GM21619 (cell line): ENCODE results near the gene F2RL1.
"Not testable (repeated sequence)": the region's sequence is repeated elsewhere in the genome, so short reads cannot be mapped to it uniquely, and the experiment has no call there.

ENCODE experiments used
- ATAC-seq: cut with Tn5 transposase; IDR thresholded peaks from one replicate; pipeline ENCODE4 v1.9.1; 2021; ENCODE audit not compliant: unreplicated experiment

Gene F2RL1

DNA sequence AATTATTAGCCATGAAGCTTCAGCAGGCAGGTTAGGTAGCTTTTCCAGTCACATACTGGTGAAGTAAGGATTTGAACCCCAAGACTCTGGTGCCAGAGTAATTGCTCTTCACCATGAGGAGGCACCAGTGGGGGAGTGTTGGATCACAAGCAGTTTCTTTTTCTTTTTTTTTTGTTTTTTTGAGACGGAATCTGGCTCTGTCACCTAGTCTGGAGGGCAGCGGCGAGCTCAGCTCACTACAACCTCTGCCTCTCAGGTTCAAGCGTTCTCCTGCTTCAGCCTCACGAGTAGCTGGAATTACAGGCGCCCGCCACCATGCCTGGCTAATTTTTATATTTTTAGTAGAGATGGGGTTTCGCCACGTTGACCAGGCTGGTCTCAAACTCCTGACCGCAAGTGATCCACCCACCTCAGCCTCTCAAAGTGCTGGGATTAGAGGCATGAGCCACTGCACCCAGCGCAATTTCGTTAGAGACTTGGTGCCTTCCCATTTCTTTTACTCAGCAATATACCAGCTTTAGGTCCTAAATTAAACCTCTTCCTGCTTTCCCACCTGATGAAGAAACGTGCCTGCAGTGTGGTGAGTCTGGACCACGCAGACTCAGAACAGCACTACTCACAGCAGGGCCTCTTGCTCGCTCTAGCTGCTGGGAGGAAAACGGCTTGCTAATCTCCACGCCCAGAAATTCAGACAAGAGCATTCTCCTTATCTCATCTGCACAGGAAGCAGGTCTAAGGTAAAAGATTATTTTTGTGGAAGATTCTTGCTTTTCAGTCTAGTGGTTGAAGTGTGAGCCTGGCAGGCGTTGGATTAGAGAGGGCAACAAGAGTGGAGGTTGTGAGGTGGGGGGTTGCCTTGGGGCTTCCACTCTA lies 30.8 kb downstream of the F2RL1 start, which contains the start of gene S100Z:
Gene S100Z (plus strand): TSS at position 596 of the 873 bp plus-strand sequence. CDS start 25,346 bp downstream, outside the sequence.
- ATAC-seq, result no peak

DNA sequence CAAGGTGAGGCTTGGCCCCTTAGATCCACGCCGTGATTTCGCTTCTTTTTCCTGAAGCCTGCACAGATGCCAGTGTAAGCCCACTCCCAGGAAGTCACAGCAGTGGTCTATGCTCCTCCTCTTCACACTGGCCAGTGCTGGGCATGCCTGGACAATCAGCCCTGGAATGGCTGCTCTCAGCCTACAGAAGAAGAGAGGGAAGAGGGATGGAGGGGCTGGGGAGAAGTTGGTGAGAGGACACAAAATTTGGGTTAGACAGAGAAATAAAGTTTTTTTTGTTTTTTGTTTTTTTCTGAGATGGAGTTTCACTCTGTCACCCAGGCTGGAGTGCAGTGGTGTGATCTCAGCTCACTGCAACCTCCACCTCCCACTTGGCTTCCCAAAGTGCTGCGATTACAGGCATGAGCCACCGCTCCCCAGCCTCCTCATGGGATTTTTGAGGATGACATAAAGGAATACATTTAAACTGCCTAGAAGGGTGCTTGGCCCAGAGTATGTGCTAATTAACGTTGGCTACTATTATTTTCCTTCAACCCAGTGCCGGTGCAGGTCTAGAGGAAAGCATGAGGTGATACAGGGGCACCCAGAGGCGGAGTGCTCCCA lies 31.8 kb downstream of the F2RL1 start:
- ATAC-seq, result no peak

DNA sequence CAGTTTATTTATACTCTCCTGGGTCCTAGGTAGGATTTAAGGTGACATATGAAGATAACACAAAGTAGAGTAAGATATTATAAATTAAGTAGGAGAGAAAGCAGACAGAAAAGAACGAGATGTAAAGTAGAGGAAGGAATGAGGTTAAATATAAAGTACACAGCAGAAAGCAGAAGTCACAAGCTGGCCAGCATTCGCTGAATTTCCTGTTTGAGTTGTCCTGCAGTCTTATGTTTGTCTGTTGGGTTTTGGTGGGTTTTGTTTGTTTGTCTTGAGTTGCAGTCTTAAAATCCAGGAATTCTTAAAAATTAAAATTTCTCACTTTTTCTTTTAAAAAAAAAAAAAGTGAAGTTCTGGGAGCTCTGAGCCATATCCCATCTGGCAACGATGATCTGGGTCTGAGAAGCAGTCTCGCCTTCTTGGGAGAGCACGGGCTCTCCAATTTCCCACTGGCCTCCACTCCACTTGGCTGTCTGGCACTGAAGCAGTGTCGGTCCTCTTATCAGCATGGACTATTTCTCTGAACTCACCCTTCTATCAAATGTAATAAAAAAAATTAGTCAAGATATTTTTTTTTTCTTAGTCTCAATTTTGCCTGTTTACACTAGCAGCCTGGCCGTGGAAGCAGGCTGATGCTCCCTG lies 33.0 kb downstream of the F2RL1 start:
- ATAC-seq, result no peak

DNA sequence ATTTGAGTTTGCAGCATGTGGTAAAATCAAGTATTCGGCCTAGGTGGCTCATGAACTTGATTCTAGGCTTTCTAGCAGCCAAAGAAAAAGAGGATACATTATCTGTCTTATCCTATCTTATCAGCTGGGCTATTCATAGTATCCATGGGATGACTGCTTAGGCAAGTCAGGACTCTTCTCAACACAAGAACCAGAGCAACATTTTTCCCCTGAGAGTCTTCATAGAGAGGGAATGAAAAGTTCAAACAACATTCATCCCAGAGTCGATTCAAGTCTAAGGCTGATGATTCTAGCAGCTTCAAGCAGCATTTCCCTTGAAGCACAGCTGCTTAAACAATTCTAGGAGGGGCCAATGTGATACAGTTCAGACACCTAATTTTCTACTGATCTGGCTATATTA lies 33.9 kb downstream of the F2RL1 start:
- ATAC-seq, result no peak

DNA sequence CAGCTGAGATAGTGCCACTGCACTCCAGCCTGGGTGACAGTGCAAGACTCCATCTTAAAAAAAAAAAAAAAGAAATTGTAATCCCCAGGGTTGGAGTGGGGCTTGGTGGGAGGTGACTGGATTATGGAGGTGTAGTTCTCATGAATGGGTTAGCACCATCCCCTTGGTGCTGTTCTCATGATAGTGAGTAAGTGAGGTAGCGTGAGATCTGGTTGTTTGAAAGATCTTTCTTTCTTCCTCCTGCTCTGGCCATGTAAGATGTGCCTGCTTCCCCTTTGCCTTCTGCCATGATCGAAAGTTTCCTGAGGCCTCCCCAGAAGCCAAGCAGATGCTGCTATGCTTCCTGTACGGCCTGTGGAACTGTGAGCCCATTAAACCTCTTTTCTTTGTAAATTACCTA lies 34.9 kb downstream of the F2RL1 start:
- not testable (repeated sequence) for ATAC-seq

DNA sequence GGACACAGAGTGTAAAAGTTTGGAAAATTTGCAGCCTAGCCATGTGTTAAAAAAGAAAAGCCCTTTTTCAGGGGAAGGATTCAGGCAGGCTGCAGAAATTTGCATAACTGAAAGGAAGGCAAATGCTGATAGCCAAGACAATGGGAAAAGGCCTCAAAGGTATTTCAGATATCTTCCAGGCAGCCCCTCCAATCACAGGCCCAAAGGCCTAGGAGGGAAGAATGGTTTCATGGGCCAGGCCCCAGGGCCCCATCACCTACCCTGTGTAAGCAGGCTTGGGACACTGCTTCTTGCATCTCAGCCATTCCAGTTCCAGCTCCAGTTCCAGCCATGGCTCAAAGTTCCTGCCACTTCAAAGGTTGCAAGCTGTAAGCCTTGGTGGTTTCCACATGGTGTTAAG lies 35.8 kb downstream of the F2RL1 start:
- no peak for ATAC-seq

DNA sequence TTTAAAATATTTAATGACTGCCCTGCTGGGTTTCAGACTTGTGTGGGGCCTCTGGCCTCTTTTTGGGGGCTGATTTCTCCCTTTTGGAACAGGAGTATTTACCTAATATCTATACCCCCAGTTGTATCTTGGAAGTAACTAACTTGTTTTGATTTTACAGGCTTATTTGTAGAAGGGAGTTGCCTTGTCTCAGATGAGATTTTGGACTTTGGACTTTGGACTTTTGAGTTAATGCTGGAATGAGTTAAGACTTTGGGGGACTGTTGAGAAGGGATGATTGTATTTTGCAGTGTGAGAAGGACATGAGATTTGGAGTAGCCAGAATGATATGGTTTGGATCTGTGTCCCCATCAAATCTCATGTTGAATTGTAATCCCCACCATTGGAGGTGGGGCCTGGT lies 36.7 kb downstream of the F2RL1 start:
- not testable (repeated sequence) for ATAC-seq

DNA sequence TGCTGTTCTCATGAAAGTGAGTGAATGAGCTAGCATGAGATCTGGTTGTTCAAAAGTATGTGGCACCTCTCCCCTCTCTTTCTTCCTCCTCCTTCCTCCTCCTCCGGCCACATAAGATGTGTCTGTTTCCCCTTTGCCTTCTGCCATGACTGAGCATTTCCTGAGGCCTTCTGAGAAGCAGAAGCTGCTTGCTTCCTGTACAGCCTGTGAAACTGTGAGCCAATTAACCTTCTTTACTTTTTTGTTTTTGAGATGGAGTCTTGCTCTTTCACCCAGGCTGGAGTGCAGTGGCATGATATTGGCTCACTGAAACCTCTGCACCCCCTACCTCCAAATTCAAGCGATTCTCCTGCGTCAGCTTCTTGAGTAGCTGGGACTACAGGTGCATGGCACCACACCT lies 37.1 kb downstream of the F2RL1 start:
- ATAC-seq, result no peak

DNA sequence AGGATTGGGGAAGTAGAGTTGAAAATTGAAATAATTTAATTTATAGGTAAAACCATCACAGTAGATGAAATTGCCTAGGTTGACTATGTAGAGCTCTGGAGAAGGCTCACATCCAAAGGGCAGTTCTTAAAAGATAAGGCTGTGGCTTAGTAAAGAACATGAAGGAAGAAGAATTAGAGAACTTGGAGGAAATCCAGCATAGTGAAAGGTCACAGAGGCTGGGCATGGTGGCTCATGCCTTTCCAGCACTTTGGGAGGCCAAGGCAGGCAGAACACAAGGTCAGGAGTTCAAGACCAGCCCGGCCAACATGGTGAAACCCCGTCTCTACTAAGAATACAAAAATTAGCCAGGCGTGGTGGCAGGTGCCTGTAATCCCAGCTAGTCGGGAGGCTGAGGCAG lies 38.0 kb downstream of the F2RL1 start:
- not testable (repeated sequence) for ATAC-seq

DNA sequence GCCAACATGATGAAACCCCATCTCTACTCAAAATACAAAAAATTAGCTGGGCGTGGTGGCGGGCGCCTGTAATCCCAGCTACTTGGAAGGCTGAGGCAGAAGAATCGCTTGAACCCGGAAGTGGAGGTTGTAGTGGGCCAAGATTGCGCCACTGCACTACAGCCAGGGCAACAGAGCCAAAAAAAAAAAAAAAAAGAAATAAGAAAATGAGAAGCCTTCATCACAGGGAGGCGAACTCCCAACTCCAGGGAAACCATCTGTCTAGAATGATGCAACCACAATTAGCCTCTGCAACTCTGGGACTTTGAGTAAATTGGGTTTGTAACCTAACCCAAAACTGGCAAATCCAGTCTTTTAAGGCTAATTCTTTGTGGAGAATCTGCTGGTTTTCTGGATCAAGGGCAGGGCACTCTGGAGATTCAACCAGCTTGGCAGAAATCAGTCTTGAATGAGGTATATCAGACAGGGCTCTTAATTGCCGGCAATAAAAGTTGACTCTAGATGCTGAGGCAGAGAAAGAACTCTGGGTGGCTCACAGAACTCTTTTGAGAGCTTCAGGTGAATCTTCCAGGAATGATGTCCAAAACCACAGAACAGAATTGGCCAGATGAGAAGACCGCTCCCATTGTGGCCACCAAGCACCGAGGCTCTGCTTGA lies 40.9 kb downstream of the F2RL1 start:
- no peak for ATAC-seq

DNA sequence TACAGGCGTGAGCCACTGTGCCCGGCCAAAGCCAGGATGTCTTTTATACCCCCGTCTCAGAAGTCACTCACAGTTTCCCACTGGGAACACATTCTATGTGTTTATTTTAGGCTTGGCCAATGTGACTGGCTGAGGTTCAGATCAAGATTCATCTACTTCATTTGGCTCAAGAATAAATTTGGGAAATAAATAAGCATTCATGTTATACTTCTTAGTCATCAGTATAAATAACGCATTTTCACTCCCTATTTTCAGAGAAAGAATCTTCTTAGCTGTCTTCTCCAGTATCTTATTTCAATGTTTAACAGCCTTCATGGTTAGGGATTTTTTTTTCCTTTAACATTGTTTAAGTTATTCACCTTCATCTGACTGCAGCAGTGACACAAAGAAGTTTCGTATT lies 42.8 kb downstream of the F2RL1 start:
- no peak for ATAC-seq

DNA sequence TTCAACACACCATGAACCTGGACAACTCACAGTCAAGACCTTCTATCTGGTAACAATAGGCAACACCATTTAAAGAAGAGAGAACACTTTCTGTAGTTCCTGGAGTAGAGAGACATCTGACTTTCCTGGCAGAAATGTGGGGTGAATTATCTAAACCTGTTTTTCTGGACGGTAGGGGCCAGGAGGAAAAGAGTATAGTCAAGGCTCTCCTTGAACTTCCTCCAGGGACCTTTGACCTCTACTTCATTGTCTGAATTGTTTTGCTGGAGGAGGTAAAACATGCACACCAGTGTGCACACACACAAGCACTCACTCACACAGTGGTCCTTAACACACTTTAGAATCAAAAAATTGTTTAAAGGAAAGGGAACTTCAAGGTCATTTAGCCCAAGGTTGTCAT lies 44.2 kb downstream of the F2RL1 start:
- ATAC-seq, result no peak

DNA sequence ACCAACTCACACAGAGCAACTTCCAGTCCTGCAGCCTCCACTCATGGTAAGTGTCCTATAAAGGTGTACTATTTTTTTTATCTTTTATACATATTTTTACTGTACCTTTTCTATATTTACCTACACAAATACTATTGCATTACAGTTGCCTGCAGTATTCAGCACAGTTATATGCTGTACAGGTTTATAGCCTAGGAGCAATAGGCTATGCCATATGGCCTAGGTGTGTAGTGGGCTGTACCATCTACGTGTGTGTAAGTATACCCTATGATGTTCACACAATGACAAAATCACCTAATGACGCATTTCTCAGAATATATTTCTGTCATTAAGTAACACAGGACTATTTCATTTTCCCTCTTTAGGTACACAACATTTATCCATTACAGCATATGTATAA lies 47.7 kb downstream of the F2RL1 start:
- ATAC-seq, result no peak

DNA sequence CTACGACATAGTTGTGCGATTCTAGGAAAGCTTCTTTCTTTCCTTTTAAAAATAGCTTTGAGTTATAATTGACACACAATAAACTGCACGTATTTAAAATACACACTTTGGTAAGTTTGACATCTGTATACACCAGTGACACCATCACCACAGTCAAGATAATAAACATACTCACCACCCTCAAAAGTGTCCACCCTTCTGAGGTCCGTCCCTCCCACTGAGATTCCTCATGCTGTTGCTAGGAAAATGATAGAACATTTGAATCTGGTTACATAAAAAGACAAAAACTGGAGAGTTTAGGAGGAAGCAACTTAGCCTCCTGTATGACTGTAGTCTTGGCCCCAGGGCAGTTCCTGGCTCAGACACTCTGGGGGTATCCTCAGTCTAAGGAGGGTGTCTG lies 48.2 kb downstream of the F2RL1 start:
- no peak for ATAC-seq

DNA sequence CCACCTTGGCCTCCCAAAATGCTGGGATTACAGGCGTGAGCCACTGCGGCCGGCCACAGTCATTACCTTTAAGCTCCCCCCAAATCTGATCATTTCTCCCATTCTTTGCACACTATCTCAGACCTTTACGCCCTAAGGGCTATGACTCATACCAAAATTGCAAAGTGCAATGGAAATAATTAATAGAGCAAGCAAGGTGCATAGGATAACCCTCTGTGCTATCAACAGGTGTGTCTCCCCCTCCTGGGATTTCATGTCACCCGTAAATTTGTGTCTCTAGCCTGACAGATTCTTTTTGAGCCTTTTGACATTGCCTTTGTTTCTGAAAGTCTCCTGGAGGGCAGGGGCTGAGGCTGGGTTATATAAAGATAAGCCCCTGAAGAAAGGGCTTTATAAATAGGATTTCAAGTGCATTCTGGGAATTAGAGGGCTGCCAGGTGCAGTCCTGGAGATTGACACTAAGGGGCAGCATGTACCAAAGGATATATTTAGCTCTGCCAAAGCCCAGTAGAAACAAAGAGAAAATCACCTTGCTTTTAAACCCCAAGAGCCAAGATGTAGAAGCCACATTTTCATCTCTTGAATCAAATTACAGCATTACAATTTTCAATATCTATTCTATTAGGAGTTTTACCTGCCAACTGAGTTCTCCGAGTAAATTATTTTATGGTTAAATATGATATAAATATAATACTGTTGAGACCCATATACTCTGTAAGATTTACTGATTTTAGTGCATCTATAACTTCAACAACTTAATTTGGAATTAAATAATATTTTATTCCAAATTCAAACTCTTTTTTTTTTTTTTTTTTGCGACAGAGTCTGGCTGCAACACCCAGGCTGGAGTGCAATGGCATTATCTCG lies 49.2 kb downstream of the F2RL1 start:
- peak; percentile 47 for ATAC-seq

DNA sequence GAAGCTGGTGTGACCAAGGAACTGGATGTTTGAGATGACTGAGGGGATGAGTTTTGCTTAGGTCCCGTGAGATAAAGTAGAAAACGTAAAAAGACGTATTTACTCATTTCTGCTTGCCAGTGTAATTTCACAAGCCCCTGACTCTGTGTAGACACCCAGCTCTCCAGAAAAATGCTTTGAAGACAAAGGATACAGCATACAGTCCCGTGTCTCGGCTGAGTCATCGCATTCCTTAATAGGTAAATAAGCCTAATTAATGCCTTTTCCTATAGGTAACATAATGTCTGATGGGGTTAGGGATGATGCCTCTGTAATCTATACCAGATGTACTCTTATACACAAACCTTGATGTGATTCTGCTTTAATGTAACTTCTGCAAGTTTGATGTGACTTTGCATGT lies 51.2 kb downstream of the F2RL1 start:
- ATAC-seq, result no peak

DNA sequence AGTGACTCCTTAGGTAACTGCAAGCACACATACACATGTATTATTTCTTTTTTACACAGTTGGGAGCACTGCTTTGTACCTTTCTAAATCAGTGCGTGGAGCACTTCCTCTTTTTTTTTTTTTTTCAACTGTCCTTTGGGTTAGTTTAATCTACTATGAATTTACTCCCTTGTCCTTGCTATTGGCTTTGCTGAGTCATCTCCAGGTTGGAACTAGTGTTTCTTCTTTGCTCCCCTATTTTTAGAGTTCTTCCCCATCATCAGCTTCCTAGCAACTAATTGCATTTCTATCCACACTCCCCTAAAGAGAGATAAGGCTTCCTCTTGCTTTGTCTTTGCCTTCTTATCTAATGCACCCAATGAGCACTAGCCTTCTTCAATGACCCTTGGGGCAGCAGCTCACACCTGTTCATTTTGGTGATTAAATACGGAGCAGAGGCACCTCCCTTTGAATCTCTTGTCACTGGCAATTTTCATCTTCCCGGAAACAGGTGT lies 55.3 kb downstream of the F2RL1 start:
- no peak for ATAC-seq
